CD1c-positive myeloid dendritic cell (primary cell): ENCODE results near the gene ABI1.
A peak's percentile ranks its signal among the peaks of the same experiment; 100 is the strongest.

Source experiments
- DNase-seq: peaks from one replicate; pipeline ENCODE4 v3.0.0-alpha.2; 2016; ENCODE audit errors: extremely low spot score

Gene ABI1

GRCh38 chr10:26855186-26855585 lies 5.6 kb downstream of the ABI1 start:
- DNase-seq: peak; percentile 52

GRCh38 chr10:26854524-26854923 lies 6.2 kb downstream of the ABI1 start:
- no peak for DNase-seq

GRCh38 chr10:26844396-26844975 lies 16.3 kb downstream of the ABI1 start:
- DNase-seq: no peak

- no peak for DNase-seq
Observed at GRCh38 chr10:26843736-26844135, 17.0 kb downstream of the ABI1 start.

GRCh38 chr10:26841733-26842317 lies 18.9 kb downstream of the ABI1 start:
- DNase-seq: no peak

- no peak for DNase-seq
Observed at GRCh38 chr10:26840938-26841732, 19.6 kb downstream of the ABI1 start.

GRCh38 chr10:26839966-26840627 lies 20.7 kb downstream of the ABI1 start:
- no peak for DNase-seq

GRCh38 chr10:26837139-26837538 lies 23.6 kb downstream of the ABI1 start:
- peak; percentile 47 for DNase-seq

- no peak for DNase-seq
Observed at GRCh38 chr10:26835025-26835424, 25.7 kb downstream of the ABI1 start.

- no peak for DNase-seq
Observed at GRCh38 chr10:26832960-26833359, 27.8 kb downstream of the ABI1 start.

- DNase-seq: no peak
Observed at GRCh38 chr10:26831936-26832335, 28.8 kb downstream of the ABI1 start.

GRCh38 chr10:26829810-26830515 lies 30.8 kb downstream of the ABI1 start:
- no peak for DNase-seq

- no peak for DNase-seq
Observed at GRCh38 chr10:26824015-26824690, 36.6 kb downstream of the ABI1 start.

- DNase-seq: no peak
Observed at GRCh38 chr10:26821699-26822570, 38.8 kb downstream of the ABI1 start.

GRCh38 chr10:26815500-26815899 lies 45.3 kb downstream of the ABI1 start:
- no peak for DNase-seq

GRCh38 chr10:26810435-26811026 lies 50.2 kb downstream of the ABI1 start:
- DNase-seq: no peak

GRCh38 chr10:26809973-26810372 lies 50.8 kb downstream of the ABI1 start:
- DNase-seq: no peak

- DNase-seq: no peak
Observed at GRCh38 chr10:26807532-26807931, 53.2 kb downstream of the ABI1 start.

- no peak for DNase-seq
Observed at GRCh38 chr10:26806557-26806956, 54.2 kb downstream of the ABI1 start.
